SJCRH30 (cell line): Measurements from ENCODE around the gene CPA4. TPM values are rescaled to one million over a fixed set of nuclear protein-coding genes. Genes with fewer than 3 reads are reported as not detected.
A peak's percentile ranks its signal among the peaks of the same experiment; 100 is the strongest.
"Not testable (repeated sequence)": the region's sequence is repeated elsewhere in the genome, so short reads cannot be mapped to it uniquely, and the experiment has no call there.

Source experiments
- DNase-seq, 2 experiments: peaks; one replicate each; pipeline ENCODE4 v3.0.0-alpha.2; 2015 to 2020
- H3K27ac ChIP-seq: fragments of 250-450 bp; sonication (Bioruptor Pico); 2 replicates; pipeline ENCODE4 v1.5.1; 2020; ENCODE audit warnings: mild to moderate bottlenecking, moderate library complexity
- H3K27me3 ChIP-seq: fragments of 250-450 bp; sonication (Bioruptor Pico); 2 replicates; pipeline ENCODE4 v1.5.1; 2020; ENCODE audit warnings: mild to moderate bottlenecking, moderate library complexity
- H3K36me3 ChIP-seq: fragments of 250-450 bp; sonication (Bioruptor Pico); 2 replicates; pipeline ENCODE4 v1.5.1; 2020; ENCODE audit warnings: mild to moderate bottlenecking, moderate library complexity
- H3K4me1 ChIP-seq: fragments of 250-450 bp; sonication (Bioruptor Pico); 2 replicates; pipeline ENCODE4 v1.5.1; 2020; ENCODE audit warnings: mild to moderate bottlenecking, moderate library complexity
- H3K4me3 ChIP-seq: fragments of 250-450 bp; sonication (Bioruptor Pico); 2 replicates; pipeline ENCODE4 v1.5.1; 2020; ENCODE audit warnings: mild to moderate bottlenecking, moderate library complexity
- H3K9me3 ChIP-seq: fragments of 250-450 bp; sonication (Bioruptor Pico); replicated peaks from 2 replicates; pipeline ENCODE4 v1.5.1; 2020; ENCODE audit warnings: mild to moderate bottlenecking, moderate library complexity
- total RNA-seq: library from RNA; depleted of rRNA; stranded (reverse); fragments of >200 nt; shearing (Covaris generic); gene quantifications from 2 replicates; pipeline ENCODE4 v1.2.3, GENCODE V29; 2014

Gene CPA4
- total RNA-seq, 1 experiment from 2014 or later: 3.2 TPM

- Histone ChIP-seq H3K4me1 (no peaks in the 10 kb centered on the region), H3K36me3 (no peaks in the 10 kb centered on the region), H3K9me3 (peaks cover 4% of the 10 kb centered on the region; the same call in 1 of the 2 replicates), H3K27me3 (no peaks in the 10 kb centered on the region), H3K4me3 (no peak overlapping the region), H3K27ac (no peak overlapping the region)
- DNase-seq: no peak
These were observed 10.2 kb downstream of the CPA4 start for GRCh38 chr7:130303127-130303526.

GRCh38 chr7:130303551-130303950, 10.6 kb downstream of the CPA4 start:
- H3K27ac ChIP-seq: no peak overlapping the region
- no peaks in the 10 kb centered on the region for H3K4me1 ChIP-seq
- no peak for DNase-seq
- H3K4me3 ChIP-seq: no peak overlapping the region
- no peaks in the 10 kb centered on the region for H3K27me3 ChIP-seq
- H3K9me3 ChIP-seq: peaks cover 4% of the 10 kb centered on the region; the same call in 1 of the 2 replicates
- no peaks in the 10 kb centered on the region for H3K36me3 ChIP-seq

- Histone ChIP-seq H3K9me3 (peaks cover 4% of the 10 kb centered on the region; the same call in 1 of the 2 replicates), H3K4me1 (no peaks in the 10 kb centered on the region), H3K36me3 (no peaks in the 10 kb centered on the region), H3K27ac (no peak overlapping the region), H3K27me3 (no peaks in the 10 kb centered on the region), H3K4me3 (no peak overlapping the region)
- DNase-seq: no peak
These were observed 11.0 kb downstream of the CPA4 start for GRCh38 chr7:130303982-130304381.

GRCh38 chr7:130304878-130305277, 11.9 kb downstream of the CPA4 start:
- DNase-seq: no peak
- H3K4me3 ChIP-seq: no peak overlapping the region
- H3K27me3 ChIP-seq: no peaks in the 10 kb centered on the region
- H3K9me3 ChIP-seq: peaks cover 4% of the 10 kb centered on the region; the same call in 1 of the 2 replicates
- no peaks in the 10 kb centered on the region for H3K4me1 ChIP-seq
- H3K36me3 ChIP-seq: no peaks in the 10 kb centered on the region
- H3K27ac ChIP-seq: no peak overlapping the region

GRCh38 chr7:130305433-130306042, 12.6 kb downstream of the CPA4 start:
- Histone ChIP-seq H3K27ac (no peak overlapping the region), H3K4me3 (no peak overlapping the region), H3K36me3 (no peaks in the 10 kb centered on the region), H3K27me3 (no peaks in the 10 kb centered on the region), H3K9me3 (peaks cover 3% of the 10 kb centered on the region; the same call in 1 of the 2 replicates), H3K4me1 (no peaks in the 10 kb centered on the region)
- no peak for DNase-seq

- H3K27ac ChIP-seq: no peak overlapping the region
- H3K9me3 ChIP-seq: peaks cover 14% of the 10 kb centered on the region; the same call in 1 of the 2 replicates
- no peaks in the 10 kb centered on the region for H3K4me1 ChIP-seq
- no peaks in the 10 kb centered on the region for H3K27me3 ChIP-seq
- H3K4me3 ChIP-seq: no peak overlapping the region
- H3K36me3 ChIP-seq: no peaks in the 10 kb centered on the region
- no peak for DNase-seq
These were observed 17.0 kb downstream of the CPA4 start for GRCh38 chr7:130309986-130310385.

DNA sequence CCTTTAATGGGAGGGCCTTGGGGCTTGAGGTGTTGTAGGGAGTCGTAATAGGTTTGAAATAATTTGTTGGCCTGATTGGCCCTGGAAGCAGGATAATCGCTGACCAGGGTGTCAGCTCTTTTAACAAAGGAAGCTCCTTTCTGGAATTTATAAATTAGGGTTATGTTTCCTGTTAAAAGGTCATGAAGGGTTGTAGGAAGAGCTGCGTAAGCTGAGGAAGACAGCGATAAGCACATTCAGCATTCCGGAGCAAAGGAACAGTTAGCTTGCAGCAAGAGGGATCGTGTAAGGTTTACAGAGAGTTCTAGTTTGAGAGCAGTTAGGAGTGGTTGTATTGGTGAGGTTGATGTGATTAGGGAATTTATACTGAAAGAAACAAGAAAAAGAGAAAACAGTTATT, 21.3 kb downstream of the CPA4 start:
- Histone ChIP-seq H3K27me3 (no peaks in the 10 kb centered on the region), H3K4me3 (no peak overlapping the region), H3K27ac (no peak overlapping the region), H3K9me3 (peaks cover 23% of the 10 kb centered on the region), H3K4me1 (no peaks in the 10 kb centered on the region), H3K36me3 (no peaks in the 10 kb centered on the region)
- DNase-seq: no peak

GRCh38 chr7:130319541-130319940, 26.6 kb downstream of the CPA4 start:
- no peaks in the 10 kb centered on the region for H3K27me3 ChIP-seq
- no peak for DNase-seq

GRCh38 chr7:130321542-130322229, 28.7 kb downstream of the CPA4 start:
- H3K9me3 ChIP-seq, H3K4me3 ChIP-seq, H3K4me1 ChIP-seq, H3K27me3 ChIP-seq, H3K36me3 ChIP-seq, H3K27ac ChIP-seq: not testable (repeated sequence)
- DNase-seq: peak in 1 of 2 experiments; percentile 41

More at GRCh38 chr7:130319541-130319940, 26.6 kb downstream of the CPA4 start:
- no peaks in the 10 kb centered on the region for H3K36me3 ChIP-seq
- H3K4me3 ChIP-seq: no peak overlapping the region
- no peak overlapping the region for H3K27ac ChIP-seq
- H3K4me1 ChIP-seq: peaks cover 5% of the 10 kb centered on the region
- H3K9me3 ChIP-seq: peaks cover 12% of the 10 kb centered on the region

DNA sequence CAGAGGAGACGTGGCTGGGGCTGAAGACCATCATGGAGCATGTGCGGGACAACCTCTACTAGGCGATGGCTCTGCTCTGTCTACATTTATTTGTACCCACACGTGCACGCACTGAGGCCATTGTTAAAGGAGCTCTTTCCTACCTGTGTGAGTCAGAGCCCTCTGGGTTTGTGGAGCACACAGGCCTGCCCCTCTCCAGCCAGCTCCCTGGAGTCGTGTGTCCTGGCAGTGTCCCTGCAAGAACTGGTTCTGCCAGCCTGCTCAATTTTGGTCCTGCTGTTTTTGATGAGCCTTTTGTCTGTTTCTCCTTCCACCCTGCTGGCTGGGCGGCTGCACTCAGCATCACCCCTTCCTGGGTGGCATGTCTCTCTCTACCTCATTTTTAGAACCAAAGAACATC, 29.7 kb downstream of the CPA4 start:
- Histone ChIP-seq H3K27ac (no peak overlapping the region), H3K27me3 (no peaks in the 10 kb centered on the region), H3K4me3 (no peak overlapping the region), H3K36me3 (no peaks in the 10 kb centered on the region), H3K9me3 (peaks cover 3% of the 10 kb centered on the region; the same call in 1 of the 2 replicates), H3K4me1 (peaks cover 5% of the 10 kb centered on the region)
- DNase-seq: no peak

- Histone ChIP-seq H3K9me3 (peaks cover 1% of the 10 kb centered on the region; the same call in 1 of the 2 replicates), H3K4me1 (peaks cover 7% of the 10 kb centered on the region), H3K4me3 (no peak overlapping the region), H3K27ac (no peak overlapping the region), H3K27me3 (no peaks in the 10 kb centered on the region), H3K36me3 (no peaks in the 10 kb centered on the region)
- no peak for DNase-seq
These were observed 31.5 kb downstream of the CPA4 start for GRCh38 chr7:130324306-130324943.

DNA sequence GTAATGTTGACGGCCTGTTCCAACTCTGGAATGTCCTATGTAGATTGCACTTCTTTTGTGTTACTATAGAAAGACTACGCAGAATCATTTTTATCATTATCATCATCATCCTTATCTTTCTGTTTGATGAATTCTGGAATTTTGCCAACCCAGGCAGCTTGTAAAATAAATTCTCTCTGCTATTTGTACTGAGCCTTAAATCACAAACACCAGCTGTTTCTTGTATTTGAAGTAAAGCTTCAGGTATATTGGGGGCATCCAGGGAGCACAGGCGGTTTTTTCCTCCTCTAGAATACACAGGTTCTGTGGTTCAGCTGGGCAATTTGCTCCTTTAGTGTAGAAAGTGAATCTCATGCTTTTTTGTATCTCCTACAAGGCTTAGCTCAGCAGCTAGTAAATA, 36.7 kb downstream of the CPA4 start:
- H3K27ac ChIP-seq: no peak overlapping the region
- DNase-seq: no peak
- H3K4me3 ChIP-seq: no peak overlapping the region
- H3K27me3 ChIP-seq: no peaks in the 10 kb centered on the region
- no peaks in the 10 kb centered on the region for H3K36me3 ChIP-seq
- peaks cover 10% of the 10 kb centered on the region for H3K4me1 ChIP-seq
- peaks cover 5% of the 10 kb centered on the region; the same call in 1 of the 2 replicates for H3K9me3 ChIP-seq

DNA sequence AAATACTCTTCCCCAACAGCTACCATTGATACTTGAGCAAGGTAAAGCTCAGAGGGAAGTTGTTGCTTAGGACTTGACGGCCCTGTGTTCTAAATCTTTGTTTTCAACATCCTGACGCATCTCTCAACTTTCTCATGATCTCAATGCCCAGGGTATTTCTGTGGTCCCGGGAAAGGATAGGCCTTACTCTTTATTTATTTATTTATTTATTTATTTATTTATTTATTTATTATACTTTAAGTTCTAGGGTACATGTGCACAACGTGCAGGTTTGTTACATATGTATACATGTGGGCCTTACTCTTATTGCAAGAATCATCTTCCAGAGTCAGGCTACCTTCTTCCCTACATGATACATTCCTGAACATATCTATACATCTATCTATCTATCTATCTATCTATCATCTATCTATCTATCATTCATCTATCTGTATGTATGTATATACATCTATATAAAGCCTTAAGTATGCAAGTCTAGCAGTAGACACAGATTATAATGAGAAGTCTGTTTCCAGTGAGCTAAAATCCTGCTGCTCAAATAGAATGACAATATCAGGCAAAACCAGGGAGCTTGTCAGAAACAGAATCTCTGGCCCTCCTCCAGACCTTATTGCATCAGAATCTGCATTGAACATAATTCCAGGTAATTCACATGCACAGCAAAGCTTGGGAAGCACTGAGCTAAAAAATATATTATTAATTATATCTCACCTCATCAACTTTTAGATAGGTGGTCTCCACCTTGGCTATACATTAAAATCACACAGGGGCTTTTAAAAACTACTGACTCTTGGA, 39.5 kb downstream of the CPA4 start:
- no peak for DNase-seq
- Histone ChIP-seq H3K27me3 (no peaks in the 10 kb centered on the region), H3K4me3 (no peak overlapping the region), H3K4me1 (peaks cover 10% of the 10 kb centered on the region), H3K9me3 (peaks cover 5% of the 10 kb centered on the region; the same call in 1 of the 2 replicates), H3K36me3 (no peaks in the 10 kb centered on the region), H3K27ac (no peak overlapping the region)

DNA sequence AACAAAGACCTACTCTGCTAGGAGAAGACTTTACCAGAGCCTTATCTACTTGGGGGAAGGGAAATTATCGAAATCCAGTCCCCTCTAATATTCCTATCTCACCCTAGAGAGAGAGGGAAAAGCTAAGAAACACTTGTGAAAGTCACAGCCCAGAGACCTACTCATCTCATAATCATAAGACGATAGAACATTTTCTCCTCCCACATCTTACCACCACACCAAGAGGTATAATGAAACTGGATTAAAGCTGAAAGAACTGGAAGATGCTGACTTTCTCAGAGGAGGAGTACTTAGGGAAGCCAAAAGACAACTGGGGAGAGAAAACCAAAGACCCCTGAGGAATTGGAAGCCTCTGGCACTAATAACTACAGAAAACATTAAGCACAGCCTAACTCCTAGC, 40.9 kb downstream of the CPA4 start:
- no peak for DNase-seq
- no peaks in the 10 kb centered on the region for H3K27me3 ChIP-seq
- H3K4me3 ChIP-seq: no peak overlapping the region
- H3K4me1 ChIP-seq: peaks cover 24% of the 10 kb centered on the region
- no peaks in the 10 kb centered on the region for H3K36me3 ChIP-seq
- no peak overlapping the region for H3K27ac ChIP-seq
- peaks cover 5% of the 10 kb centered on the region; the same call in 1 of the 2 replicates for H3K9me3 ChIP-seq
